ENCODE results near the gene MEGF11.

MEGF11 gene

GRCh38 chr15:65956307-65956706 lies 297.2 kb downstream of the MEGF11 start:
- no peak overlapping the region for H3K4me2 ChIP-seq (ENCODE audit: low read depth, low read length, poor library complexity, severe bottlenecking)
- no peaks in the 10 kb centered on the region for H4K20me1 ChIP-seq (ENCODE audit: insufficient read depth, low read length, poor library complexity, severe bottlenecking)
- H3K4me1 ChIP-seq (ENCODE audit: insufficient read depth, low read length, poor library complexity, severe bottlenecking): no peaks in the 10 kb centered on the region
- H2AFZ ChIP-seq (ENCODE audit: low read length): no peak overlapping the region
- H3K36me3 ChIP-seq (ENCODE audit: insufficient read depth, low read length): no peaks in the 10 kb centered on the region
- H3K4me3 ChIP-seq (ENCODE audit: low read length, poor library complexity, severe bottlenecking): no peak overlapping the region
- no peaks in the 10 kb centered on the region for H3K27me3 ChIP-seq (ENCODE audit: insufficient read depth, low read length, poor library complexity, severe bottlenecking)
- no peaks in the 10 kb centered on the region for H3F3A ChIP-seq (ENCODE audit: low read depth)
- no peak for TF ChIP-seq CTCF (conservative IDR thresholded peaks at IDR 0.05; ENCODE audit: low read length)
- no peak for TF ChIP-seq EZH2phosphoT487 (IDR thresholded peaks at IDR 0.05; ENCODE audit: borderline replicate concordance)
- H3K9me3 ChIP-seq (ENCODE audit: insufficient read depth, low read depth, low read length): no peaks in the 10 kb centered on the region
- H3K9me2 ChIP-seq (replicated peaks; ENCODE audit: low read depth, low read length): no peaks in the 10 kb centered on the region
- H3K9ac ChIP-seq (ENCODE audit: low read depth, low read length, poor library complexity, severe bottlenecking): no peak overlapping the region
- H3K79me2 ChIP-seq (ENCODE audit: insufficient read depth, low read length): no peaks in the 10 kb centered on the region

GRCh38 chr15:65954289-65954741 lies 299.2 kb downstream of the MEGF11 start:
- Histone ChIP-seq H3K4me2 (ENCODE audit: low read depth, low read length, poor library complexity, severe bottlenecking) (no peak overlapping the region), H4K20me1 (ENCODE audit: insufficient read depth, low read length, poor library complexity, severe bottlenecking) (no peaks in the 10 kb centered on the region), H3K27me3 (ENCODE audit: insufficient read depth, low read length, poor library complexity, severe bottlenecking) (no peaks in the 10 kb centered on the region), H2AFZ (ENCODE audit: low read length) (no peak overlapping the region), H3K36me3 (ENCODE audit: insufficient read depth, low read length) (no peaks in the 10 kb centered on the region), H3K9me2 (replicated peaks; ENCODE audit: low read depth, low read length) (no peaks in the 10 kb centered on the region), H3K4me1 (ENCODE audit: insufficient read depth, low read length, poor library complexity, severe bottlenecking) (no peaks in the 10 kb centered on the region), H3K9me3 (ENCODE audit: insufficient read depth, low read depth, low read length) (no peaks in the 10 kb centered on the region), H3F3A (ENCODE audit: low read depth) (no peaks in the 10 kb centered on the region), H3K4me3 (ENCODE audit: low read length, poor library complexity, severe bottlenecking) (no peak overlapping the region), H3K9ac (ENCODE audit: low read depth, low read length, poor library complexity, severe bottlenecking) (no peak overlapping the region), H3K79me2 (ENCODE audit: insufficient read depth, low read length) (no peaks in the 10 kb centered on the region)
- TF ChIP-seq EZH2phosphoT487 (IDR thresholded peaks at IDR 0.05; ENCODE audit: borderline replicate concordance) (no peak), CTCF (conservative IDR thresholded peaks at IDR 0.05; ENCODE audit: low read length) (no peak)

GRCh38 chr15:65953622-65954021 lies 299.9 kb downstream of the MEGF11 start:
- Histone ChIP-seq H3K4me2 (ENCODE audit: low read depth, low read length, poor library complexity, severe bottlenecking) (no peak overlapping the region), H3K4me1 (ENCODE audit: insufficient read depth, low read length, poor library complexity, severe bottlenecking) (no peaks in the 10 kb centered on the region), H3K27me3 (ENCODE audit: insufficient read depth, low read length, poor library complexity, severe bottlenecking) (no peaks in the 10 kb centered on the region), H3K9me3 (ENCODE audit: insufficient read depth, low read depth, low read length) (no peaks in the 10 kb centered on the region), H3K79me2 (ENCODE audit: insufficient read depth, low read length) (no peaks in the 10 kb centered on the region), H2AFZ (ENCODE audit: low read length) (no peak overlapping the region), H3K9me2 (replicated peaks; ENCODE audit: low read depth, low read length) (no peaks in the 10 kb centered on the region), H4K20me1 (ENCODE audit: insufficient read depth, low read length, poor library complexity, severe bottlenecking) (no peaks in the 10 kb centered on the region), H3F3A (ENCODE audit: low read depth) (no peaks in the 10 kb centered on the region), H3K36me3 (ENCODE audit: insufficient read depth, low read length) (no peaks in the 10 kb centered on the region), H3K4me3 (ENCODE audit: low read length, poor library complexity, severe bottlenecking) (no peak overlapping the region), H3K9ac (ENCODE audit: low read depth, low read length, poor library complexity, severe bottlenecking) (no peak overlapping the region)
- TF ChIP-seq EZH2phosphoT487 (IDR thresholded peaks at IDR 0.05; ENCODE audit: borderline replicate concordance): no peak
- no peak for TF ChIP-seq CTCF (conservative IDR thresholded peaks at IDR 0.05; ENCODE audit: low read length)
